Measurements from ENCODE around the gene PKDCC. TPM values are rescaled to one million over a fixed set of nuclear protein-coding genes. Genes with fewer than 3 reads are reported as not detected.
"Not testable (repeated sequence)": the region's sequence is repeated elsewhere in the genome, so short reads cannot be mapped to it uniquely, and the experiment has no call there.

PKDCC gene
- total RNA-seq, 2 donors from 2014 or later: not detected

- no peak overlapping the region for H3K4me3 Mint-ChIP-seq
- no peaks in the 10 kb centered on the region for H3K9me3 Mint-ChIP-seq
- no peaks in the 10 kb centered on the region for H3K36me3 Mint-ChIP-seq (ENCODE audit: low read depth)
- no peak for ATAC-seq (replicated peaks)
- no peak overlapping the region for H3K27ac Mint-ChIP-seq
- no peaks in the 10 kb centered on the region for H3K4me1 Mint-ChIP-seq
- peaks cover 13% of the 10 kb centered on the region for H3K27me3 Mint-ChIP-seq
These were observed 26.4 kb upstream of the PKDCC start for GRCh38 chr2:42021464-42021863.

- Mint-ChIP-seq H3K27me3 (peaks cover 17% of the 10 kb centered on the region), H3K4me1 (peaks cover 4% of the 10 kb centered on the region), H3K36me3 (ENCODE audit: low read depth) (no peaks in the 10 kb centered on the region), H3K9me3 (no peaks in the 10 kb centered on the region), H3K4me3 (no peak overlapping the region), H3K27ac (no peak overlapping the region)
- no peak for ATAC-seq (replicated peaks)
These were observed 22.7 kb upstream of the PKDCC start for GRCh38 chr2:42025151-42025582.

- Mint-ChIP-seq H3K36me3 (ENCODE audit: low read depth) (no peaks in the 10 kb centered on the region), H3K4me1 (peaks cover 4% of the 10 kb centered on the region), H3K27ac (no peak overlapping the region), H3K4me3 (no peak overlapping the region), H3K27me3 (peaks cover 21% of the 10 kb centered on the region), H3K9me3 (no peaks in the 10 kb centered on the region)
- ATAC-seq (replicated peaks): no peak
These were observed 21.5 kb upstream of the PKDCC start for GRCh38 chr2:42026272-42026671.

- ATAC-seq (replicated peaks): no peak
- H3K4me1 Mint-ChIP-seq: peaks cover 8% of the 10 kb centered on the region
- H3K27me3 Mint-ChIP-seq: peaks cover 21% of the 10 kb centered on the region
- H3K27ac Mint-ChIP-seq: no peak overlapping the region
- H3K36me3 Mint-ChIP-seq (ENCODE audit: low read depth): no peaks in the 10 kb centered on the region
- no peaks in the 10 kb centered on the region for H3K9me3 Mint-ChIP-seq
- no peak overlapping the region for H3K4me3 Mint-ChIP-seq
These were observed 19.2 kb upstream of the PKDCC start for GRCh38 chr2:42028571-42029148.

GRCh38 chr2:42029171-42029570 is 18.6 kb upstream of the PKDCC start:
- peaks cover 8% of the 10 kb centered on the region for H3K4me1 Mint-ChIP-seq
- no peak for ATAC-seq (replicated peaks)
- H3K36me3 Mint-ChIP-seq (ENCODE audit: low read depth): no peaks in the 10 kb centered on the region
- peaks cover 21% of the 10 kb centered on the region for H3K27me3 Mint-ChIP-seq
- H3K4me3 Mint-ChIP-seq: no peak overlapping the region
- no peak overlapping the region for H3K27ac Mint-ChIP-seq
- no peaks in the 10 kb centered on the region for H3K9me3 Mint-ChIP-seq

- no peak overlapping the region for H3K27ac Mint-ChIP-seq
- no peaks in the 10 kb centered on the region for H3K36me3 Mint-ChIP-seq (ENCODE audit: low read depth)
- peaks cover 8% of the 10 kb centered on the region for H3K4me1 Mint-ChIP-seq
- no peak for ATAC-seq (replicated peaks)
- H3K9me3 Mint-ChIP-seq: no peaks in the 10 kb centered on the region
- no peak overlapping the region for H3K4me3 Mint-ChIP-seq
- peaks cover 21% of the 10 kb centered on the region for H3K27me3 Mint-ChIP-seq
These were observed 18.1 kb upstream of the PKDCC start for GRCh38 chr2:42029639-42030199.

GRCh38 chr2:42030200-42030759 is 17.5 kb upstream of the PKDCC start:
- Mint-ChIP-seq H3K27ac (no peak overlapping the region), H3K27me3 (peaks cover 21% of the 10 kb centered on the region), H3K4me1 (peaks cover 8% of the 10 kb centered on the region), H3K4me3 (no peak overlapping the region), H3K9me3 (no peaks in the 10 kb centered on the region), H3K36me3 (ENCODE audit: low read depth) (no peaks in the 10 kb centered on the region)
- no peak for ATAC-seq (replicated peaks)

GRCh38 chr2:42030829-42031228 is 17.0 kb upstream of the PKDCC start:
- H3K4me1 Mint-ChIP-seq: peaks cover 8% of the 10 kb centered on the region
- H3K4me3 Mint-ChIP-seq: no peak overlapping the region
- H3K9me3 Mint-ChIP-seq: no peaks in the 10 kb centered on the region
- no peaks in the 10 kb centered on the region for H3K36me3 Mint-ChIP-seq (ENCODE audit: low read depth)
- ATAC-seq (replicated peaks): no peak
- H3K27me3 Mint-ChIP-seq: peaks cover 20% of the 10 kb centered on the region
- no peak overlapping the region for H3K27ac Mint-ChIP-seq

- no peak overlapping the region for H3K4me3 Mint-ChIP-seq
- H3K9me3 Mint-ChIP-seq: no peaks in the 10 kb centered on the region
These were observed 16.3 kb upstream of the PKDCC start for GRCh38 chr2:42031281-42032223.

GRCh38 chr2:42032224-42032620 is 15.6 kb upstream of the PKDCC start:
- Mint-ChIP-seq H3K4me3 (no peak overlapping the region), H3K36me3 (ENCODE audit: low read depth) (no peaks in the 10 kb centered on the region), H3K27ac (no peak overlapping the region), H3K4me1 (peaks cover 8% of the 10 kb centered on the region), H3K27me3 (peaks cover 18% of the 10 kb centered on the region), H3K9me3 (no peaks in the 10 kb centered on the region)
- ATAC-seq (replicated peaks): no peak

More at GRCh38 chr2:42031281-42032223, 16.3 kb upstream of the PKDCC start:
- Mint-ChIP-seq H3K27ac (no peak overlapping the region), H3K36me3 (ENCODE audit: low read depth) (no peaks in the 10 kb centered on the region), H3K27me3 (peaks cover 18% of the 10 kb centered on the region), H3K4me1 (peaks cover 8% of the 10 kb centered on the region)
- no peak for ATAC-seq (replicated peaks)

GRCh38 chr2:42032745-42033144 is 15.1 kb upstream of the PKDCC start:
- H3K36me3 Mint-ChIP-seq (ENCODE audit: low read depth): no peaks in the 10 kb centered on the region
- no peaks in the 10 kb centered on the region for H3K9me3 Mint-ChIP-seq
- no peak overlapping the region for H3K4me3 Mint-ChIP-seq
- peaks cover 8% of the 10 kb centered on the region for H3K4me1 Mint-ChIP-seq
- ATAC-seq (replicated peaks): no peak
- H3K27me3 Mint-ChIP-seq: peaks cover 14% of the 10 kb centered on the region
- H3K27ac Mint-ChIP-seq: no peak overlapping the region

- H3K4me1 Mint-ChIP-seq; H3K9me3 Mint-ChIP-seq; H3K36me3 Mint-ChIP-seq (ENCODE audit: low read depth); H3K4me3 Mint-ChIP-seq; ATAC-seq (replicated peaks); H3K27ac Mint-ChIP-seq: not testable (repeated sequence)
- peaks cover 14% of the 10 kb centered on the region for H3K27me3 Mint-ChIP-seq
These were observed 13.7 kb upstream of the PKDCC start for GRCh38 chr2:42034096-42034495.

GRCh38 chr2:42035241-42035640 is 12.6 kb upstream of the PKDCC start:
- no peak for ATAC-seq (replicated peaks)
- no peaks in the 10 kb centered on the region for H3K9me3 Mint-ChIP-seq
- H3K27me3 Mint-ChIP-seq: peaks cover 17% of the 10 kb centered on the region
- H3K36me3 Mint-ChIP-seq (ENCODE audit: low read depth): no peaks in the 10 kb centered on the region
- peaks cover 4% of the 10 kb centered on the region for H3K4me1 Mint-ChIP-seq
- no peak overlapping the region for H3K4me3 Mint-ChIP-seq
- H3K27ac Mint-ChIP-seq: no peak overlapping the region

GRCh38 chr2:42036413-42036812 is 11.4 kb upstream of the PKDCC start:
- Mint-ChIP-seq H3K27ac (no peak overlapping the region), H3K36me3 (ENCODE audit: low read depth) (no peaks in the 10 kb centered on the region), H3K27me3 (peaks cover 13% of the 10 kb centered on the region), H3K9me3 (no peaks in the 10 kb centered on the region), H3K4me3 (no peak overlapping the region), H3K4me1 (peaks cover 4% of the 10 kb centered on the region)
- ATAC-seq (replicated peaks): no peak

Measured in activated T-helper 17 cell treated with anti-CD3 and anti-CD28 coated beads, Interleukin-2, amount 50 U/mL, for 72 hours (primary cell).